DOHH2 (cell line): ENCODE measurements around the gene ECE1.

ENCODE experiments used
- H3F3A ChIP-seq: fragments of 200-600 bp; sonication (generic), shearing (Covaris generic); 2 replicates; pipeline ENCODE4 v1.6.0; 2016; ENCODE audit warnings: antibody characterized with exemption, mild to moderate bottlenecking; ENCODE audit not compliant: control insufficient read depth, insufficient read depth
- H3K27ac ChIP-seq: fragments of 200-600 bp; sonication (generic); 2 replicates; pipeline ENCODE4 v1.5.1; 2014; ENCODE audit warnings: low read depth, mild to moderate bottlenecking, low read length, moderate library complexity
- H3K27me3 ChIP-seq: fragments of 200-600 bp; sonication (generic); 2 replicates; pipeline ENCODE4 v1.6.1; 2014; ENCODE audit warnings: mild to moderate bottlenecking, low read length, mixed read lengths; ENCODE audit not compliant: control insufficient read depth
- H3K36me3 ChIP-seq: fragments of 200-600 bp; sonication (generic); 2 replicates; pipeline ENCODE4 v1.6.1; 2014; ENCODE audit warnings: mild to moderate bottlenecking, low read length, moderate library complexity, mixed read lengths; ENCODE audit not compliant: control insufficient read depth
- H3K4me1 ChIP-seq: fragments of 200-600 bp; sonication (generic); 2 replicates; pipeline ENCODE4 v1.6.1; 2014; ENCODE audit warnings: mild to moderate bottlenecking, low read length, mixed read lengths; ENCODE audit not compliant: control insufficient read depth
- H3K4me2 ChIP-seq: fragments of 200-600 bp; sonication (generic); 2 replicates; pipeline ENCODE4 v1.6.0; 2014; ENCODE audit warnings: mild to moderate bottlenecking, low read length, moderate library complexity
- H3K4me3 ChIP-seq: fragments of 200-600 bp; sonication (generic); 2 replicates; pipeline ENCODE4 v1.5.1; 2014; ENCODE audit warnings: mild to moderate bottlenecking, low read length, mixed read lengths
- H3K79me2 ChIP-seq: fragments of 200-600 bp; sonication (generic); 2 replicates; pipeline ENCODE4 v1.6.1; 2014; ENCODE audit warnings: mild to moderate bottlenecking, low read length, mixed read lengths; ENCODE audit not compliant: control insufficient read depth
- H3K9me2 ChIP-seq: fragments of 200-600 bp; sonication (generic); replicated peaks from 2 replicates; pipeline ENCODE4 v1.6.1; 2014; ENCODE audit warnings: mild to moderate bottlenecking, low read length, mixed read lengths; ENCODE audit not compliant: control insufficient read depth
- H3K9me3 ChIP-seq: fragments of 200-600 bp; sonication (generic); 2 replicates; pipeline ENCODE4 v1.6.1; 2014; ENCODE audit warnings: antibody characterized with exemption, low read length, mixed read lengths; ENCODE audit not compliant: control insufficient read depth, insufficient read depth
- H4K20me1 ChIP-seq: fragments of 200-600 bp; sonication (generic); 2 replicates; pipeline ENCODE4 v1.6.0; 2014; ENCODE audit warnings: low read depth, mild to moderate bottlenecking, antibody characterized with exemption, low read length, moderate library complexity; ENCODE audit not compliant: control insufficient read depth, insufficient read depth
- CTCF ChIP-seq: fragments of 200-600 bp; sonication (generic); IDR thresholded peaks from one replicate; pipeline ENCODE4 v1.5.1; 2014; ENCODE audit warnings: antibody characterized with exemption, mild to moderate bottlenecking, low read depth, low read length; ENCODE audit not compliant: poor library complexity, severe bottlenecking
- EZH2phosphoT487 ChIP-seq: fragments of 200-600 bp; sonication (generic); IDR thresholded peaks from 2 replicates; pipeline ENCODE4 v1.6.1; 2017; ENCODE audit warnings: borderline replicate concordance, mild to moderate bottlenecking, antibody characterized with exemption, low read length, moderate library complexity, mixed read lengths

The ECE1 gene

DNA sequence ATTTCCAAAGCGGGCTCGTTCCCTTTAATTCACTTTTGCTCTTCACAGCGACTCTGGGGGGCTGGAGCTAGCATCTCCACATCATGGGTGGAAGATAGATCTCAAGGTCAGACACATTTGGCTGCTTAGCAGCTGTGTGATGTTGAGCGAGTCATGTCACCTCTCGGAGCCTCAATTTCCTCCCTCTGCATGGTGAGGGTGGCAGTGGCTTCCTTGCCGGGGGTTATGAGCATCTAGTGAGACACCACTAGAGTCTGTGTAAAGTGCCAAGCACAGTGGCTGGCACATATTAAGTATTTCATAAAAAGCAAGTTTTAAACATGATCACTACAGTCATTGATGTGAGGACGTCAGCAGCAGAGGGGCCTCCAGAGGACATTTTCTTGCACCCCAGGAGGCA lies 16.9 kb upstream of the ECE1 start:
- no peak for TF ChIP-seq EZH2phosphoT487
- TF ChIP-seq CTCF: no peak
- Histone ChIP-seq H3K4me1 (no peaks in the 10 kb centered on the region), H3K36me3 (no peaks in the 10 kb centered on the region), H3K4me3 (no peak overlapping the region), H4K20me1 (no peaks in the 10 kb centered on the region), H3K27ac (no peak overlapping the region), H3K4me2 (no peak overlapping the region), H3K79me2 (no peaks in the 10 kb centered on the region), H3K9me3 (no peaks in the 10 kb centered on the region), H3K27me3 (no peaks in the 10 kb centered on the region), H3K9me2 (no peaks in the 10 kb centered on the region), H3F3A (no peaks in the 10 kb centered on the region)

- no peaks in the 10 kb centered on the region for H3K79me2 ChIP-seq
- no peaks in the 10 kb centered on the region for H3K27me3 ChIP-seq
- no peaks in the 10 kb centered on the region for H3K4me1 ChIP-seq
- no peak overlapping the region for H3K4me3 ChIP-seq
- H3K9me3 ChIP-seq: no peaks in the 10 kb centered on the region
- no peak for TF ChIP-seq EZH2phosphoT487
- TF ChIP-seq CTCF: no peak
- no peaks in the 10 kb centered on the region for H3K9me2 ChIP-seq
- H3K36me3 ChIP-seq: no peaks in the 10 kb centered on the region
- H3K4me2 ChIP-seq: no peak overlapping the region
- H4K20me1 ChIP-seq: no peaks in the 10 kb centered on the region
- no peak overlapping the region for H3K27ac ChIP-seq
- no peaks in the 10 kb centered on the region for H3F3A ChIP-seq
These were observed 15.6 kb upstream of the ECE1 start for GRCh38 chr1:21305900-21306189.

DNA sequence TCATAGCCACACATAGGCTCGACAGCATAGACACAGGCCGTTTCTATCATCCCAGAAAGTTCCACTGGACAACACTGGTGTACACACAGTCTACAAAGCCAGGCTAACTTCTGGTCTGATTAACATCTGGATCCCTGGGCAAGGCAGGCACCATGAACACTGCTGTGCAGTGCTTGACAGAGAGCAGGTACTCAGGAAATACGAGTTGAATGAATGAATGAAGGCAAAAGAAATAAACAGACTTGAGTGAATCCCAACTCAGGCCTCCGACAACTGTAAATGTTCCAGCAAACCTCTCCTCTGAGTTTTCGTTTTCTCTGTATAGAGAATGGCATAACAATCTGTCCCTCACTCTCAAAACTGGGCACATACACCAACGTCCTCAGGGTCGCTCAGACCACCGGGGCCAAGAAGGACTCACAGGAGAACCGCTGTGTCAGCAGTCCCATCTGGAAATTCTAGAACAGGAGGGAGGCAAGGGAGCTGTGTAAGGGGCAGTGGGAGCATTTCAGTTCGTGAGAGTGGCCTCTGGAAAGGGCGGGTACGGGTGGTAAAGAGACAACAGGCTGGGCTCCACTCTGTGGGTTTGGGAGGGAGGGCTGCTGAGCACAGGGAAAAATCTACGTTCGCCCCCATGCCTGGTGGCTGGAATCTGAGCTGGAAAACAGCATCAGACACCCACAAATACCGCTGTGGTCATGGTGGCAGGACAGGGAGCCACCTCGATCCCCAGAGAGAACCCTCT lies 15.1 kb upstream of the ECE1 start:
- Histone ChIP-seq H3K4me3 (no peak overlapping the region), H4K20me1 (no peaks in the 10 kb centered on the region), H3K4me1 (no peaks in the 10 kb centered on the region), H3K79me2 (no peaks in the 10 kb centered on the region), H3F3A (no peaks in the 10 kb centered on the region), H3K27ac (no peak overlapping the region), H3K9me2 (no peaks in the 10 kb centered on the region), H3K9me3 (no peaks in the 10 kb centered on the region), H3K4me2 (no peak overlapping the region), H3K27me3 (no peaks in the 10 kb centered on the region), H3K36me3 (no peaks in the 10 kb centered on the region)
- no peak for TF ChIP-seq EZH2phosphoT487

DNA sequence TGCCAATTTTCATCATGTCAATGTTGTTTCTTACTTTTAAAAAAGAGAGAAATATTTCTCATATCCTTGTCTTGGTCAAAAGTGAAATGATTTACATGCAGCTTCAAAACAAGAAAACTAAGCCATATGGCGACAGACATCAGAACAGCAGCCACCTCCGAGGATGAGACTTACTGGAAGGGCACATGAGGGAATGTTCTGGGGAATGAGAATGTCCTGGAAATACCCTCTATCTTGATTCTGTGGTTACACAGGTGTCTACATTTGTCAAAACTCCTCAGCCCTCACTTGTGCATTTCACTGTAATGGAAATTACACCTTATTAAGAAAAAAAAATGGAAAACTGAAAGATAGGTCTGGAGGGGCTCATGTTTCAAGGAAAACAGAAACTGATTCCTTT lies 14.2 kb upstream of the ECE1 start:
- TF ChIP-seq CTCF (no peak), EZH2phosphoT487 (no peak)

More for the DNA sequence above, 14.2 kb upstream of the ECE1 start:
- Histone ChIP-seq H3K4me2 (no peak overlapping the region), H3K4me3 (no peak overlapping the region), H3F3A (no peaks in the 10 kb centered on the region), H3K27ac (no peak overlapping the region), H3K27me3 (no peaks in the 10 kb centered on the region), H3K4me1 (peaks cover 8% of the 10 kb centered on the region), H3K9me2 (no peaks in the 10 kb centered on the region), H4K20me1 (no peaks in the 10 kb centered on the region), H3K36me3 (no peaks in the 10 kb centered on the region), H3K9me3 (no peaks in the 10 kb centered on the region), H3K79me2 (no peaks in the 10 kb centered on the region)
